Measurements from ENCODE around the gene EMID1. TPM values are rescaled to one million over a fixed set of nuclear protein-coding genes. Genes with fewer than 3 reads are reported as not detected.
"Not testable (repeated sequence)": the region's sequence is repeated elsewhere in the genome, so short reads cannot be mapped to it uniquely, and the experiment has no call there.

EMID1 gene
- polyA plus RNA-seq, 1 donor (not counting 4 experiments of a cell fraction or from before 2014, with no cell fraction given), result not detected

- no peak overlapping the region for H2AFZ ChIP-seq (ENCODE audit: control insufficient read depth, low read length)
- H3K4me1 ChIP-seq (ENCODE audit: control insufficient read depth, extremely low read depth, insufficient read depth, low read length), result no peaks in the 10 kb centered on the region
- TF ChIP-seq CTCF (optimal IDR thresholded peaks at IDR 0.05 in 1 of 3, IDR thresholded peaks at IDR 0.05 in 1 of 3, conservative IDR thresholded peaks at IDR 0.05 in 1 of 3; ENCODE audit: extremely low read depth in 1 of 3, insufficient read depth in 2 of 3, low read length in 3 of 3), result no peak
- FAIRE-seq (no peak), DNase-seq (ENCODE audit: low read depth, low spot score) (no peak)
- no peak overlapping the region for H3K27ac ChIP-seq (ENCODE audit: control insufficient read depth, insufficient read depth, low read length)
- no peaks in the 10 kb centered on the region for H3K36me3 ChIP-seq (ENCODE audit: control insufficient read depth in 2 of 2, extremely low read depth in 1 of 2, insufficient read depth in 2 of 2, low read length in 2 of 2)
- no peaks in the 10 kb centered on the region for H3K79me2 ChIP-seq (ENCODE audit: control insufficient read depth, insufficient read depth, low read length)
- H4K20me1 ChIP-seq (ENCODE audit: control insufficient read depth, extremely low read depth, insufficient read depth, low read length), result no peaks in the 10 kb centered on the region
- no peaks in the 10 kb centered on the region for H3K9me1 ChIP-seq (ENCODE audit: control insufficient read depth, extremely low read depth, insufficient read depth, low read length)
- H3K9ac ChIP-seq (ENCODE audit: control insufficient read depth, extremely low read depth, insufficient read depth, low read length), result no peak overlapping the region
- H3K4me2 ChIP-seq (ENCODE audit: control insufficient read depth, extremely low read depth, insufficient read depth, low read depth, low read length), result no peak overlapping the region
- H3K9me3 ChIP-seq (ENCODE audit: control insufficient read depth, low read depth, low read length), result no peaks in the 10 kb centered on the region
- dilution Hi-C loops (cut with MboI; ENCODE audit: extremely low pct_ligation_motif_present, low sequenced_read_pairs), result no loop called here
- H3K27me3 ChIP-seq (ENCODE audit: control insufficient read depth, extremely low read depth, insufficient read depth, low read length), result peaks cover 12% of the 10 kb centered on the region
- H3K4me3 ChIP-seq (ENCODE audit: control insufficient read depth in 2 of 3, extremely low read depth in 1 of 3, insufficient read depth in 2 of 3, low read depth in 1 of 3, low read length in 3 of 3), result no peak overlapping the region
Measured at GRCh38 chr22:29218758-29219408, 13.2 kb downstream of the EMID1 start.

- FAIRE-seq; H2AFZ ChIP-seq (ENCODE audit: control insufficient read depth, low read length); H3K79me2 ChIP-seq (ENCODE audit: control insufficient read depth, insufficient read depth, low read length); H3K27ac ChIP-seq (ENCODE audit: control insufficient read depth, insufficient read depth, low read length); H3K4me3 ChIP-seq (ENCODE audit: control insufficient read depth in 2 of 3, extremely low read depth in 1 of 3, insufficient read depth in 2 of 3, low read depth in 1 of 3, low read length in 3 of 3); H3K9me3 ChIP-seq (ENCODE audit: control insufficient read depth, low read depth, low read length); H4K20me1 ChIP-seq (ENCODE audit: control insufficient read depth, extremely low read depth, insufficient read depth, low read length); H3K4me1 ChIP-seq (ENCODE audit: control insufficient read depth, extremely low read depth, insufficient read depth, low read length); H3K4me2 ChIP-seq (ENCODE audit: control insufficient read depth, extremely low read depth, insufficient read depth, low read depth, low read length); H3K9ac ChIP-seq (ENCODE audit: control insufficient read depth, extremely low read depth, insufficient read depth, low read length); dilution Hi-C loops (cut with MboI; ENCODE audit: extremely low pct_ligation_motif_present, low sequenced_read_pairs); H3K9me1 ChIP-seq (ENCODE audit: control insufficient read depth, extremely low read depth, insufficient read depth, low read length); DNase-seq (ENCODE audit: low read depth, low spot score); H3K36me3 ChIP-seq (ENCODE audit: control insufficient read depth in 2 of 2, extremely low read depth in 1 of 2, insufficient read depth in 2 of 2, low read length in 2 of 2): not testable (repeated sequence)
- peaks cover 12% of the 10 kb centered on the region for H3K27me3 ChIP-seq (ENCODE audit: control insufficient read depth, extremely low read depth, insufficient read depth, low read length)
Measured at GRCh38 chr22:29219409-29219782, 13.7 kb downstream of the EMID1 start.

Measured in keratinocyte (primary cell).